ENCODE data around the gene NPRL2. TPM values are rescaled to one million over a fixed set of nuclear protein-coding genes. Genes with fewer than 3 reads are reported as not detected.
A peak's percentile ranks its signal among the peaks of the same experiment; 100 is the strongest.

The NPRL2 gene
- total RNA-seq: 19.0 TPM

GRCh38 chr3:50350527-50351322 is at the start of gene NPRL2, which contains the start of gene CYB561D2:
Gene NPRL2 (minus strand): TSS chr3:50350775. CDS start chr3:50350652, 123 bp downstream.
Gene CYB561D2 (plus strand): TSS chr3:50350862. CDS start chr3:50351434, 572 bp downstream.
- DNase-seq: peak; percentile 96

GRCh38 chr3:50396502-50396901 is 45.9 kb upstream of the NPRL2 start:
- DNase-seq: no peak

- DNase-seq: no peak
Measured at GRCh38 chr3:50395070-50395860, 44.7 kb upstream of the NPRL2 start.

GRCh38 chr3:50393061-50393460 is 42.5 kb upstream of the NPRL2 start:
- DNase-seq: no peak

- no peak for DNase-seq
Measured at GRCh38 chr3:50392101-50392715, 41.6 kb upstream of the NPRL2 start.

GRCh38 chr3:50390508-50391224 is 40.1 kb upstream of the NPRL2 start:
- DNase-seq: peak; percentile 29

- no peak for DNase-seq
Measured at GRCh38 chr3:50389414-50389767, 38.8 kb upstream of the NPRL2 start.

GRCh38 chr3:50388720-50389413 is 38.3 kb upstream of the NPRL2 start:
- no peak for DNase-seq

GRCh38 chr3:50388016-50388719 is 37.6 kb upstream of the NPRL2 start:
- DNase-seq: no peak

- no peak for DNase-seq
Measured at GRCh38 chr3:50385754-50386153, 35.2 kb upstream of the NPRL2 start.

GRCh38 chr3:50383750-50384149 is 33.2 kb upstream of the NPRL2 start:
- no peak for DNase-seq

GRCh38 chr3:50382722-50383121 is 32.1 kb upstream of the NPRL2 start:
- DNase-seq: no peak

GRCh38 chr3:50381383-50381782 is 30.8 kb upstream of the NPRL2 start:
- DNase-seq: no peak

GRCh38 chr3:50380405-50381085 is 30.0 kb upstream of the NPRL2 start:
- no peak for DNase-seq

GRCh38 chr3:50378757-50379156 is 28.2 kb upstream of the NPRL2 start:
- no peak for DNase-seq

GRCh38 chr3:50378024-50378423 is 27.4 kb upstream of the NPRL2 start:
- DNase-seq: no peak

- DNase-seq: no peak
Measured at GRCh38 chr3:50375258-50375931, 24.8 kb upstream of the NPRL2 start.

GRCh38 chr3:50374363-50375257 is 24.0 kb upstream of the NPRL2 start:
- DNase-seq: no peak
